Activated CD4-positive, alpha-beta T cell treated with anti-CD3 and anti-CD28 coated beads, Interleukin-2, amount 50 U/mL, for 48 hours (primary cell): ENCODE results near the gene CXorf66.
"Not testable (repeated sequence)": the region's sequence is repeated elsewhere in the genome, so short reads cannot be mapped to it uniquely, and the experiment has no call there.

ENCODE experiments used
- DNase-seq, 2 experiments: peaks; one replicate each; pipeline ENCODE4 v3.0.0-alpha.2; 2020

Gene CXorf66

GRCh38 chrX:139924696-139925095 lies 40.6 kb downstream of the CXorf66 start:
- DNase-seq, result no peak

GRCh38 chrX:139924069-139924695 lies 41.1 kb downstream of the CXorf66 start:
- no peak for DNase-seq

GRCh38 chrX:139921142-139921541 lies 44.2 kb downstream of the CXorf66 start:
- DNase-seq, result not testable (repeated sequence)

GRCh38 chrX:139920316-139920715 lies 45.0 kb downstream of the CXorf66 start:
- DNase-seq, result no peak

- DNase-seq, result no peak
These were observed 50.9 kb downstream of the CXorf66 start for GRCh38 chrX:139914421-139914820.

GRCh38 chrX:139909712-139910111 lies 55.6 kb downstream of the CXorf66 start:
- DNase-seq, result no peak

GRCh38 chrX:139907078-139907477 lies 58.2 kb downstream of the CXorf66 start:
- DNase-seq, result no peak

- no peak for DNase-seq
These were observed 59.6 kb downstream of the CXorf66 start for GRCh38 chrX:139905743-139906142.
